Stimulated activated naive CD8-positive, alpha-beta T cell treated with anti-CD3 and anti-CD28 coated beads, Interleukin-15, Interleukin-2, amounts not matched to agents 100 ng/mL and 50 ng/mL, for 24 hours (primary cell): Measurements from ENCODE around the gene BAHCC1.
"Not testable (repeated sequence)": the region's sequence is repeated elsewhere in the genome, so short reads cannot be mapped to it uniquely, and the experiment has no call there.

Experiments
- H3K27ac Mint-ChIP-seq: one replicate; pipeline ENCODE4 v1.8.0; 2021; ENCODE audit warnings: mild to moderate bottlenecking, mixed read lengths
- H3K27me3 Mint-ChIP-seq: one replicate; pipeline ENCODE4 v1.8.0; 2021; ENCODE audit warnings: mixed read lengths
- H3K36me3 Mint-ChIP-seq: one replicate; pipeline ENCODE4 v1.8.0; 2021; ENCODE audit warnings: low read depth, mixed read lengths
- H3K4me1 Mint-ChIP-seq: one replicate; pipeline ENCODE4 v1.8.0; 2021; ENCODE audit warnings: low read depth, mixed read lengths
- H3K4me3 Mint-ChIP-seq: one replicate; pipeline ENCODE4 v1.8.0; 2021; ENCODE audit warnings: mild to moderate bottlenecking, mixed read lengths
- H3K9me3 Mint-ChIP-seq: one replicate; pipeline ENCODE4 v1.8.0; 2021; ENCODE audit warnings: mixed read lengths

Gene BAHCC1

DNA sequence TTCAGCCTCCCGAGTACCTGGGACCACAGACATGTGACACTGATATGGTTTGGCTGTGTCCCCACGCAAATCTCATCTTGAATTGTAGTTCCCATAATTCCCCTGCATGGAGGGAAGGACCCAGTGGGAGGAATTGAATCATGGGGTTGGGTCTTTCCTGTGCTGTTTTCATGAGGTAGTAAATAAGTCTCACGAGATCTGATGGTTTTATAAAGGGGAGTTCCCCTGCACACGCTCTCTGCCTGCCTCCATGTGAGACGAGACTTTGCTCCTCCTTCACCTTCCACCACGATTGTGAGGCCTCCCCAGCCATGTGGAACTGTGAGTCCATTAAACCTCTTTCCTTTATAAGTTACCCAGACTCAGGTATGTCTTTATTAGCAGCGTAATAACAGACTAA, 33.3 kb upstream of the BAHCC1 start:
- peaks cover 48% of the 10 kb centered on the region for H3K27me3 Mint-ChIP-seq

DNA sequence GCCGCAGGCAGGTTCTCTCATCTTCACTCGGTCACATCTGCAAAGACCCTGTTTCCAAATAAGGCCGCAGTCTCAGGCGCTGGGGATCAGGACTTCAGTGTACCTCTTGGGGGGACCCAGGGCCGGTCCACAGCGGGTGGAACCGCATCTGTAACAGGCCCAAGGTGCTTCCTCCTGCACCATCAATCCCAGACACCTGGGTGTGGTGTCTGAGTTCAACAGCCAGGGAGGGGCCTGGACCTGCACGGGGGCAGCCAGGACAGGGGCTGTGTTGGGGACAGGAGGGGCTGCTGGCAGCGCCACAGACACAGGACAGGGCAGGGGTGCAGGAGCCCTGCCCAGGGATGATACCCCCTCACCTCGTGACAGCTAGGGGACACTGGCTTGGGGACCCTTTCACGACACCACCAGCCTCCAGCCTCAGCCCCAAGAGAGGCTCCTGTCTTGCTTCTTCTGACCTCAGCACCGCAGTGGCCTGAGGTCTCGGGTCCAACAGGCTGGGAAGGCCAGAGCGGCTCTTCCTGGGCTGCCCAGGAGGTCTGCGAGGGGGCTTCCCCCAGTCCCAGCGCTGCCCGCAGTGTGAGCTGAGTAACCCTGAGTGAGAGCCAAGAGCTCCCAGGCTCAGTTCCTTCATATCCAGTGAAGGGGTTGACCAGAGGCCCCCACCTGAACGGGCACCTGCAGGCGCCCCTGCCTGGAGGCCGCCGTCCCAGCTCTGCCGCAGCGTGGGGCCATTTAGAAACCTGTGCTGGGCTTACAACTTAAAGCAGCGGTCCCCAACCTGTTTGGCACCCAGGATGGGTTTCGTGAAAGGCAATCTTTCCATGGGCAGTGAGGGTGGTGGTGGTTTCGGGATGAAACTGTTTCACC, 30.7 kb upstream of the BAHCC1 start:
- Mint-ChIP-seq H3K4me3 (peak overlapping the region; percentile 63), H3K27ac (no peak overlapping the region), H3K36me3 (no peaks in the 10 kb centered on the region), H3K4me1 (peaks cover 17% of the 10 kb centered on the region), H3K27me3 (peaks cover 52% of the 10 kb centered on the region), H3K9me3 (no peaks in the 10 kb centered on the region)

More for the DNA sequence above, 33.3 kb upstream of the BAHCC1 start:
- H3K9me3 Mint-ChIP-seq, H3K36me3 Mint-ChIP-seq, H3K27ac Mint-ChIP-seq: not testable (repeated sequence)
- peaks cover 17% of the 10 kb centered on the region for H3K4me1 Mint-ChIP-seq
- peak overlapping the region; percentile 17 for H3K4me3 Mint-ChIP-seq

DNA sequence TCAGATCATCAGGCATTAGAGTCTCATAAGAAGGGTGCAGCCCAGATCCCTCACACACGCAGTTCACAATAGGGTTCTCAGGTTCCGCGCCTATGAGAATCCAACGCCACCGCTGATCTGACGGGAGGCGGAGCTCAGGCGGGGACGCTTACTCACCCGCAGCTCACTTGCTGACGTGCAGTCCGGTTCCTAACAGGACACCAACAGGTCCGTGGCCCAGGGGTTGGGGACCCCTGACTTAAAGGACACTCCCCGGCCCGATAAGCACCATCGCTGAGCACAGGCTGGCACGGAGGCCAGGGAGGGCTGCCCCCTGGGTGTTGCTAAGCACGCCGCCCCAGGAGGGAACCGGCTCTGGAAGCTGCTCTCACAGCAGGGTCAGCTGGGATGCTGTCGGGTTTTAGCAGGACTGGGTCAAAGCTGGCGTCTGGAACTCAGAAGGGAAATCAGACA, 30.1 kb upstream of the BAHCC1 start:
- Mint-ChIP-seq H3K9me3 (no peaks in the 10 kb centered on the region), H3K27me3 (peaks cover 51% of the 10 kb centered on the region), H3K4me1 (peaks cover 17% of the 10 kb centered on the region), H3K36me3 (no peaks in the 10 kb centered on the region), H3K4me3 (peak overlapping the region; percentile 63), H3K27ac (no peak overlapping the region)

DNA sequence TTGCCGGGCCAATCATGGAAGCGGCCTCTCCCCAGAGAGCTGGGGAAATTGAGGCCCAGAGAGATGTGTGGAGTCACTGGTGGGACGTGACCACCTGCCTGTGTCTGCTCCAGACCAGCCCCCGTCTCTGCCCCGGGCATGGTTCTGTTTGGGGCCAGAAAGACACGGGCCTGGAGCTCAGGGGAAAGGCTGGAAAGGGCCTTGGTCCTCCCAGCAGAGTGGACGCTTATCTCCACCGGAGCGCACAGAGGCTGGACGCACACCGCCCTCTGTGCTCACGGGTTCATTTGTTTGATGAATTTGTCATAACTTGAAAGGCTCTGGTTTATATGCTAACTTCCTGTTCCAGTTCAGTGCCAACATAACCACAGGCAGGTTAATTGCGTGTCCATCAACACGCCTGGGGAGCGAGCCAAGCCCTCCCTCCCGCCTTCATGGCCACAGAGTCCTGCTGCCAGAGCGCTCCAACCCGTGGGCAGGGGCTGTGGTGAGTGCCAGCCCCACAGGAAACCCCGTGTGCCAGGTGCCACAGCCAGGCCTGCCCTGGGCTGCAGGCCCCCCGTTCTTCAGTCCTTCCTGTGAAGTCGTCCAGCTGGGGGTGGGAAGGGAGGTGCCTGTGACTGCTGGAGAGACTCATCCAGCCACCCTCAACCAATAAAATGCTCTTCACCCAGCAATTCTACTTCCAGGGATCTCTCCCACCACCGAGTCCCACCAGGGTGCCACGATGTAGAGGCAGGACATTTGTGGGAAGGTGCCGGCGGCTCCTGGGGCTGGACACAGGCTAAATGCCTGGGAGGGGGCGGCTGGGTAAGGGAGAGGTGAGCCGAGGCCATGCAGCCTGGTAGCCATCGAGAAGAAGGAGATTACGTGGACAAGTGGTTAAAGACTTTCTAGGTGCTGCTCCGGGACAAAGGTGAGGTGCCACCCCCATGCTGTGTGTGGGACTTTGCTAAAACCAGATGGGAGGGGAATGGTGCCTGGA, 29.4 kb upstream of the BAHCC1 start:
- Mint-ChIP-seq H3K4me1 (peaks cover 17% of the 10 kb centered on the region), H3K27me3 (peaks cover 45% of the 10 kb centered on the region), H3K36me3 (no peaks in the 10 kb centered on the region), H3K4me3 (peak overlapping the region; percentile 63), H3K27ac (no peak overlapping the region), H3K9me3 (no peaks in the 10 kb centered on the region)

DNA sequence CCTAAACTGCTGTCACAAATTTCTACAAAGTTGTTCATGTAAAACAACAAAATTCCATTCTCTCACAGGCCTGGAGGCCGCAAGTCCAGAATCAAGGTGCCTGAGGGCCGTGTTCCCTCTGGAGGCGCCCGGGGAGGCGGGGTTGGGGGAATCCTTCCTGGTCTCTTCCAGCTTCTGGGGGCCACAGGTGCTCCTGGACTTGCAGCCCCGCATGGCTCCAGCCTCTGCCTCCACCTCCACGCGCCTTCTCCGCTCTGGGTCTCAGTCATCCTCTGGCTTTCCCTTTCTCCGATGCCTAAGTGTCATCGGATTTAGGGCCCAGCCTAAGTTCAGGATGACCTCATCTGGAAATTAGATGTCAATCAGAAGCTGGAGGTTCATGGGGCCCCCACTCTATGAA, 28.6 kb upstream of the BAHCC1 start:
- peaks cover 45% of the 10 kb centered on the region for H3K27me3 Mint-ChIP-seq
- H3K4me3 Mint-ChIP-seq, result no peak overlapping the region
- no peak overlapping the region for H3K27ac Mint-ChIP-seq
- no peaks in the 10 kb centered on the region for H3K9me3 Mint-ChIP-seq
- no peaks in the 10 kb centered on the region for H3K36me3 Mint-ChIP-seq
- peaks cover 17% of the 10 kb centered on the region for H3K4me1 Mint-ChIP-seq

DNA sequence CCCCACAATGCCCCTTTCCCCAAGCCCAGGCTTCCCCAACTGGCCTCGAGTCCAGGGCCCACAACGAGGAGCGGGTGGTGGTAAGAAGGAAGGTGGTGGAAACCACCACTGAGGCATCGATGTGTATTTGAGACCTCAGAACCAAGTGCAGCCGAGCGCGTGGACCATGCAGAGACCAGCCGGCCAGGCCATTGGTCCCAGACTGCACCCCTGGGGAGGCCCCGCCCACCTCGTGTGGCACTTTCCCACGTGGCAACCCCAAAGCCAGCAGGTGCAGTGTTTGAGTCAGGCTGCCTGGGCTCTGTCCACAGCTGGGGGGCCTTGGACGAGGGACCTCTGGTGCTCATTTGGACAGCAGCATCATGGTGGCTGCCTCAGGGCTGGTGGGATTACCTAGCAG, 28.1 kb upstream of the BAHCC1 start:
- Mint-ChIP-seq H3K4me3 (no peak overlapping the region), H3K36me3 (no peaks in the 10 kb centered on the region), H3K27me3 (peaks cover 41% of the 10 kb centered on the region), H3K27ac (no peak overlapping the region), H3K9me3 (no peaks in the 10 kb centered on the region), H3K4me1 (peaks cover 17% of the 10 kb centered on the region)

DNA sequence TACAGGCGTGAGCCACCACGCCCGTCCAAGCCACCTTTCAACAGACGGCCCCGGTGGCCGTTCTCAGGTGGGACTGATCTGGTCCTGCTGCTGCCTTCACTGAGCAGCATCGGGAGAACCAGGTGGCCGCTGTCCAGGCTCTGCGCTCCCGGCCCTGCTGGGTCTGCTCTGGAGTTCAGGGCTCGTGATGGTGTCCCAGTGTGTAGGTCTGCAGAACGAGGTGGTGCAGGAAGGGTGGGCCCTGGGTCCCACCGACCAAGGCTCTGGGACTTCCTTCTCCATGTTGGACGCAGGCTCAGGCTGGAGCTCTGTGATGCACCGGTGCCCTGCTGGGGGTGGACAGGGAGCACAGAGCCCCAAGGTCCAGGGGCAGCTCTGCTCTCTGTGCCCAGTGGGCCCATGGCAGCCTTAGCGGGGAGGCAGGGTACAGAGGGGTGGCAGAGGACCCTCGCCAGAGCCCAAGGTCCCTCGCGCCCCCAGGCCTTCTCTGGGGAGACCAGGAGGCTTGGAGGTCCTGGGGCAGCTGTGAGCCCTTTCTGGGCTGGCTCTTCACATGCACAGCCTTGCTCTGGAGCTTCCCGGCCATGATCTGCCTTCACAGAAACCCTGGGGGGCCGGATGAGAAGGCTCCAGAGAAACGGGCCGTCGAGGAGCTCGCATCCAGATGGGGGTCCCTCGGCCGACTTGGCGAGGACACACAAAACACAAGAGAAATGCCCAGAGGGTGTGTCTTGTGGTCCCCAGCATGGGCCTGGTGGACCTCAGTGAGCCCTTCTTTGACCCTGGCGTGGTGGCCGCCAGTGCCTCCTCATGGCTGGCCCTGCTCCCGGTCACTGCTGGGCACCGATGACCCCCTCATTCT, 26.9 kb upstream of the BAHCC1 start:
- peaks cover 30% of the 10 kb centered on the region for H3K27me3 Mint-ChIP-seq
- peaks cover 17% of the 10 kb centered on the region for H3K4me1 Mint-ChIP-seq
- H3K36me3 Mint-ChIP-seq, result no peaks in the 10 kb centered on the region
- H3K4me3 Mint-ChIP-seq, result no peak overlapping the region
- no peak overlapping the region for H3K27ac Mint-ChIP-seq
- H3K9me3 Mint-ChIP-seq, result no peaks in the 10 kb centered on the region

DNA sequence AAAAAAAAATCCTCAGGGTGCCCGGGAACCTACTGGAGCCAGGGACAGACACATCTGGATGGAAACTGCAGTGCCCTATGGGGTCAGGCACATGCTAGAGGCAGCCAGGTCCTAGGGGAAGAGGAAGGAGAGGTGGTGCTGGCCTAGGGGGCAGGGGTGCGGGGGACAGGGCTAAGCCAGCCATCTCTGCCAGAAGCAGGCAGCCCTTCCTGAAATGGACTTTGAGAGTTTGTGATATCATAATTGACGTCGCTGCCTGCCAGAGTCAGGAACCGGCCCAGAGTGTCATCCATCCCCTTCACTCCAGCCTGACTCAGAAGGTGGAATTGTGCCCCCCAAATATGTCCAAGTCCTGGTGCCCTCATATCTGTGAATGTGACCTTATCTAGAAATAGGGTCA, 25.0 kb upstream of the BAHCC1 start:
- H3K4me3 Mint-ChIP-seq, result no peak overlapping the region
- no peaks in the 10 kb centered on the region for H3K9me3 Mint-ChIP-seq
- H3K36me3 Mint-ChIP-seq, result no peaks in the 10 kb centered on the region
- H3K4me1 Mint-ChIP-seq, result peaks cover 12% of the 10 kb centered on the region
- H3K27me3 Mint-ChIP-seq, result peaks cover 16% of the 10 kb centered on the region
- no peak overlapping the region for H3K27ac Mint-ChIP-seq

DNA sequence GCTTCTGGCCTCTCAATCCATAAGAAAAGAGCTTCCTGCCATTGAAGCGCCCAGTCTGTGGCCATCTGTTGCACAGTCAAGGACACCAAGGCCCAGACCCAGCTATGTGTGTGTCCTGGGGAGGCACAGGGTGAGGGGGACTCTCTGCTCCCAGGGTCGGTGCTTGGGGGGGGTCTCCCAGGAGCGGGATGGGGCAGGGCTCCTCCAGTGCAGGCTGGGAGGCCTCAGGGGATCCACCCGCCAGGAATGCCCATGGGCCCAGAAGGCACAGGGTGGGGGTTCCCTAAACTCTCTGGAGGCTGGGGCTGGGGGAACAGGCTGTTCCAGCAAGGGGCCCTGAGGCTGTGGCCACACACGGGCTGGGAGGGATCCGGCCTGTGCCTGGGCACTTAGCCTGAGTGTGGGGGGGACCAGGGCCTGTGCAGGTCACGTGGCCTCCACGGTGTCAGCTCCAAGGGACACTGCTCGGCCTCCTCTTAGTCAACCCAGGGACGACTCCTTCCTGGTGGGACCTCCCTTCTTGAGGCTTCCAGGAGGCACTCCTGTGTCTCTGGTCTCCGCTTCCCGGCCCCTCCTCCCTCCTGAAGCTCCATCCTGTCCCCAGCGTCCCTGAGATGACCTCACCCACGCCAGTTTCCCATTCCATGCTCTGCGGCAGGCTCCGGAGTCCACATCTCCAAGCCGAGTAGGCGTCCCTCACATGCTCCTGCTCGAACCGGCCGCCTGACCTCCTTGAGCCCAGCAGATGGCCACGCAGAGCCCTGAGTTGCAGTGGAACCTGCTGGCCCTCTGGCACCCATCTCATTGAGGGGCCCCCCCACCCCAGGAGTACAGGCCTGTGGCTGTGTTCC, 23.1 kb upstream of the BAHCC1 start:
- Mint-ChIP-seq H3K9me3 (no peaks in the 10 kb centered on the region), H3K27me3 (peaks cover 3% of the 10 kb centered on the region), H3K36me3 (no peaks in the 10 kb centered on the region), H3K27ac (no peak overlapping the region), H3K4me3 (no peak overlapping the region), H3K4me1 (no peaks in the 10 kb centered on the region)

DNA sequence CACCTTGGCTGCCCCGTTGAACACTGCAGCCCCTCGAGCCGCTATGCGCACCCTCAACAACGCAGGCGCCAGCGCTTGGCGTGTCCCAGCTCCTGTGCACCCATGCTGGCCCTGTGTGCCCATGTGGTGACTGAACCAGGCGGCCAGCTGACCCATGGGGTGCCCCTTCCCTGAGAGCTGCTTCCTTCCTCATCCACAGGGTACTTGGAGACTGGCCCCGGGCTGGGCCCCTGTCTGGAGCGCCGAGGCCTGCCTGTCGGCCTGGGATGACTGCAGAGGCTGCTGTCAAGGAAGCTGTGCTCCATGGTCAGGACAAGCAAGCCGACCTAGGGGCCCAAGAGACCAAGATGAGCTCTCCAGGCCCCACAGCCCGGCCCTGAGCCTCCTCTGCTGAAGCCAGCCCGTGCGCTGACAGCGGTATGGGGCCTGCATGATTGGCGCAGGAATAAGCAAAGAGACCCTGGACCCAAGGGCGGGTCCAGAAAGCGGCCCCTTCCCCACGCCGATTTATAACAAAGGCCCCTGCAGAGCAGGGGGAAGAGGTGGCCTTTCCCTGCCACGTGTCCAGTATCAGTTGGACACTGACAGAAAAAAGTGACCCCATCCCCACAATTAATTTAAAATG, 21.6 kb upstream of the BAHCC1 start:
- H3K27ac Mint-ChIP-seq, result no peak overlapping the region
- H3K4me1 Mint-ChIP-seq, result no peaks in the 10 kb centered on the region
- no peaks in the 10 kb centered on the region for H3K36me3 Mint-ChIP-seq
- no peak overlapping the region for H3K4me3 Mint-ChIP-seq
- H3K9me3 Mint-ChIP-seq, result no peaks in the 10 kb centered on the region
- H3K27me3 Mint-ChIP-seq, result peaks cover 3% of the 10 kb centered on the region

DNA sequence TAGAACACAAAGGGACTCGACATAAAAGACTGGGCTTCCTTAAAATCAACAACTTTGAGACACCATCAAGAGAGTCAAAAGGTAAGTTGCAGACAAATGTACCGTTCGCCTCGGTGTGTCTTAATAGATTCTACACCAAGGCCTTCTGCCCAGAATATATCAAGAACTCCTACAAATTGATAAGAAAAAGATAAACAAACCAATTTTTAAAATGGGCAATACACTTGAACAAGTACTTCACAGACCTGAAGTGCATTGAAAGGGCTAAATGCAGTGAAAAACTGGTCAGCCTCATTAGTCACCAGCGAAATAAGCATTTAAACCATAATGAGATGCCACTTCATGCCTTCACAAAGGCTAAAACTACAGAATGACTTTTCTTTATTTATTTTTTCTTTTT, 20.4 kb upstream of the BAHCC1 start:
- H3K27ac Mint-ChIP-seq, result no peak overlapping the region

DNA sequence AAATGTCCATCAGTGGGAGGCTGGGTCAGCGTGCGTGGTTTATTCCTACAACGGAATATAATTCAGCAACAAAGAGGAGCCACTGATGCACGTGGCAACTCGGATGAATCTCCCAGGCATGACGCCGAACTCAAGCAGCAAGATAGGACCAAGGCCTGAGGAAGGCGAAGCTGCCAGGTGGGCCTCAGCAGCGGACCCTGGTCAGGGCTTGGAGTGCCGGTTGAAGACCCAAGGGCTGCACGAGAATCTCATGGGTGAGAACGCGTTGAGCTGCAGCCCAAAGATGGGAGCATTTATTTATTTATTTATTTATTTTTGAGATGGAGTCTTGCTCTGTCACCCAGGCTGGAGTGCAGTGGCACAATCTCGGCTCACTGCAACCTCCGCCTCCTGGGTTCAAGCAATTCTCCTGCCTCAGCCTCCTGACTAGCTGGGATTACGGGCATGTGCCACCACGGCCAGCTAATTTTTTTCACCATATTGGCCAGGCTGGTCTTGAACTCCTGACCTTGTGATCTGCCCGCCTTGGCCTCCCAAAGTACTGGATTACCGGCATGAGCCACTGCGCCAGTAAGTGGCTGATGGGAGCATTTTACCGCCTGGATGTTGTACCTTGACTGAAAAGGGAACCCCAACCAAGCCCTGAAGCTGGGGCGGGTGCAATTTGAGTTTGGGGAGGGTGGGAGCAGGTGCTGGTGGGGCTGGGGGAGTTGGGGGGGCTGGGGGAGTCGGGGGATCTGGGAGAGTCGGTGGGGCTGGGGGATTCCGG, 18.1 kb upstream of the BAHCC1 start:
- Mint-ChIP-seq H3K27ac (no peak overlapping the region), H3K36me3 (no peaks in the 10 kb centered on the region), H3K4me3 (no peak overlapping the region), H3K27me3 (no peaks in the 10 kb centered on the region), H3K9me3 (no peaks in the 10 kb centered on the region), H3K4me1 (no peaks in the 10 kb centered on the region)

More for the DNA sequence above, 20.4 kb upstream of the BAHCC1 start:
- H3K36me3 Mint-ChIP-seq, result no peaks in the 10 kb centered on the region
- H3K4me1 Mint-ChIP-seq, result no peaks in the 10 kb centered on the region
- H3K4me3 Mint-ChIP-seq, result no peak overlapping the region
- H3K27me3 Mint-ChIP-seq, result no peaks in the 10 kb centered on the region
- H3K9me3 Mint-ChIP-seq, result no peaks in the 10 kb centered on the region
